Naive B cell (primary cell): ENCODE measurements around the gene ADGRV1. TPM values are rescaled to one million over a fixed set of nuclear protein-coding genes. Genes with fewer than 3 reads are reported as not detected.

Experiments
- ATAC-seq, 2 donors: fragments of 150-1000 bp; cut with Tn5 transposase; 2 replicates each; pipeline ENCODE4 v1.10.0; 2021; ENCODE audit warnings: low read depth in 2 of 2, mild to moderate bottlenecking in 2 of 2, moderate library complexity in 2 of 2
- DNase-seq: peaks from one replicate; pipeline ENCODE4 v3.0.0; 2022
- H3K27ac Mint-ChIP-seq, 6 donors: one replicate each; pipeline ENCODE4 v1.8.0; 2020 to 2022; ENCODE audit warnings: mild to moderate bottlenecking in 6 of 6, mixed read lengths in 6 of 6, moderate library complexity in 5 of 6, inconsistent platforms in 2 of 6
- H3K27me3 Mint-ChIP-seq, 3 donors: one replicate each; pipeline ENCODE4 v1.8.0; 2021 to 2022; ENCODE audit warnings: mixed read lengths in 3 of 3, mild to moderate bottlenecking in 1 of 3
- H3K36me3 Mint-ChIP-seq, 2 donors: one replicate each; pipeline ENCODE4 v1.8.0; 2020 to 2022; ENCODE audit warnings: mixed read lengths in 2 of 2, inconsistent platforms in 1 of 2, mild to moderate bottlenecking in 1 of 2
- H3K4me1 Mint-ChIP-seq, 3 donors: one replicate each; pipeline ENCODE4 v1.8.0; 2020 to 2022; ENCODE audit warnings: mixed read lengths in 3 of 3, inconsistent platforms in 1 of 3, mild to moderate bottlenecking in 1 of 3, moderate library complexity in 1 of 3
- H3K4me3 Mint-ChIP-seq, 8 donors: one replicate each; pipeline ENCODE4 v1.8.0; 2020 to 2022; ENCODE audit warnings: mild to moderate bottlenecking in 8 of 8, mixed read lengths in 8 of 8, moderate library complexity in 8 of 8, inconsistent platforms in 2 of 8
- H3K9me3 Mint-ChIP-seq, 7 donors: one replicate each; pipeline ENCODE4 v1.8.0; 2020 to 2022; ENCODE audit warnings: mixed read lengths in 7 of 7, mild to moderate bottlenecking in 5 of 7, inconsistent platforms in 2 of 7, moderate library complexity in 1 of 7
- polyA plus RNA-seq, 6 donors: library from polyadenylated mRNA; unstranded; fragments of 300-500 nt; fragmentation: Illumina TruSeq; gene quantifications; one replicate each; pipeline ENCODE4 v1.2.3, GENCODE V29; 2021; ENCODE audit warnings: low read depth in 6 of 6

The ADGRV1 gene
- polyA plus RNA-seq, 6 donors from 2014 or later: 0.62 TPM; not detected in 5

DNA sequence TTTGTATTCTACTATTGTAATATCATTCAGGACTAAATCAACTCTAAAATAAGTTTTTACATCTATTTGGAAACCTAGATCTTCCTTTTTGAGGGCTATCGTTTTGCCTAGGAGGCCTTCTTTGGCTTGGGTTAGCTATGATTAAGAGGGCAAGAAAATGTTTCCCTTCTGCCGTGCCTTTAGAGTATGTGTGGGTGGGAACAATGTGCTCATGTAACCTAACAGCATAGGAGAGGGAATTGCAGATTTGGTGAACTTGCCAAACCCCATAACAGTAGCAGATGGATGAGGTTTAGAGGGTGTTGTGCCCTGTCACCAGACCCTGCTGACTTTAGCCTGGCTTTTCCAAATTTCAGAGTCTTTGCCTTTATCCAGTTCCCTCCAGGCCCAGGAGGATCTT, 339.0 kb downstream of the ADGRV1 start:
- no peaks in the 10 kb centered on the region for H3K4me1 Mint-ChIP-seq
- ATAC-seq (no peak), DNase-seq (no peak)
- no peak overlapping the region for H3K4me3 Mint-ChIP-seq
- no peaks in the 10 kb centered on the region for H3K27me3 Mint-ChIP-seq
- H3K9me3 Mint-ChIP-seq: no peaks in the 10 kb centered on the region
- no peaks in the 10 kb centered on the region for H3K36me3 Mint-ChIP-seq
- no peak overlapping the region for H3K27ac Mint-ChIP-seq

GRCh38 chr5:90898326-90899013, 339.9 kb downstream of the ADGRV1 start:
- H3K9me3 Mint-ChIP-seq: no peaks in the 10 kb centered on the region
- H3K4me3 Mint-ChIP-seq: no peak overlapping the region
- H3K27me3 Mint-ChIP-seq: no peaks in the 10 kb centered on the region
- no peak overlapping the region for H3K27ac Mint-ChIP-seq
- no peaks in the 10 kb centered on the region for H3K4me1 Mint-ChIP-seq
- no peaks in the 10 kb centered on the region for H3K36me3 Mint-ChIP-seq
- no peak for ATAC-seq
- no peak for DNase-seq

- H3K27ac Mint-ChIP-seq: no peak overlapping the region
- no peaks in the 10 kb centered on the region for H3K27me3 Mint-ChIP-seq
- no peaks in the 10 kb centered on the region for H3K4me1 Mint-ChIP-seq
Observed at GRCh38 chr5:90899014-90899604, 340.5 kb downstream of the ADGRV1 start.

DNA sequence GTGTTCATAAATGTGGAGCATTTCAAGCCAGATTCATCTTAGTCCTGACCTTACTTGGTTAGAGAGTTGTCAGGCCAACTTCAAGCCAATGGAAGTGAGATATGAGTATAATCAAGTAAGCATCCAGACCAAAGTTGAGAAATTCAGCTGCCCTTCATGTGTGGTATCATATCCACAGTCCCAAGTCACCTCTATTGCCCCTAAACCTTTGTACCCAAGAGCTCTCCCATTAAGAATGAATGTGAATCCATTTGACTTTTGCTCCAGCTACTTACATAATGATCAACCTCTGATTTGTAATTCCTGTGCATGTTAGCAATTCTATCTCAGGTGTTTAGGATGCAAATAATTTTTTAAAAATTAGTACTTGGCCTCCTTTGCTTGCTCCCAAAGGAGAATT, 342.7 kb downstream of the ADGRV1 start:
- no peak for ATAC-seq
- peaks cover 0 to 2% (median 0%) of the 10 kb centered on the region in 7 donors for H3K9me3 Mint-ChIP-seq
- H3K36me3 Mint-ChIP-seq: no peaks in the 10 kb centered on the region
- no peak for DNase-seq
- no peak overlapping the region for H3K4me3 Mint-ChIP-seq
- no peaks in the 10 kb centered on the region for H3K27me3 Mint-ChIP-seq
- no peak overlapping the region for H3K27ac Mint-ChIP-seq
- H3K4me1 Mint-ChIP-seq: no peaks in the 10 kb centered on the region

More at GRCh38 chr5:90899014-90899604, 340.5 kb downstream of the ADGRV1 start:
- ATAC-seq (no peak), DNase-seq (no peak)
- Mint-ChIP-seq H3K9me3 (peaks cover 0 to 2% (median 0%) of the 10 kb centered on the region in 7 donors), H3K4me3 (no peak overlapping the region), H3K36me3 (no peaks in the 10 kb centered on the region)

GRCh38 chr5:90902170-90902569, 343.6 kb downstream of the ADGRV1 start:
- Mint-ChIP-seq H3K4me1 (no peaks in the 10 kb centered on the region), H3K27ac (no peak overlapping the region), H3K36me3 (no peaks in the 10 kb centered on the region), H3K4me3 (no peak overlapping the region), H3K27me3 (peaks cover 0 to 1% (median 0%) of the 10 kb centered on the region in 3 donors), H3K9me3 (peaks cover 0 to 2% (median 0%) of the 10 kb centered on the region in 7 donors)
- DNase-seq: no peak
- ATAC-seq: no peak

DNA sequence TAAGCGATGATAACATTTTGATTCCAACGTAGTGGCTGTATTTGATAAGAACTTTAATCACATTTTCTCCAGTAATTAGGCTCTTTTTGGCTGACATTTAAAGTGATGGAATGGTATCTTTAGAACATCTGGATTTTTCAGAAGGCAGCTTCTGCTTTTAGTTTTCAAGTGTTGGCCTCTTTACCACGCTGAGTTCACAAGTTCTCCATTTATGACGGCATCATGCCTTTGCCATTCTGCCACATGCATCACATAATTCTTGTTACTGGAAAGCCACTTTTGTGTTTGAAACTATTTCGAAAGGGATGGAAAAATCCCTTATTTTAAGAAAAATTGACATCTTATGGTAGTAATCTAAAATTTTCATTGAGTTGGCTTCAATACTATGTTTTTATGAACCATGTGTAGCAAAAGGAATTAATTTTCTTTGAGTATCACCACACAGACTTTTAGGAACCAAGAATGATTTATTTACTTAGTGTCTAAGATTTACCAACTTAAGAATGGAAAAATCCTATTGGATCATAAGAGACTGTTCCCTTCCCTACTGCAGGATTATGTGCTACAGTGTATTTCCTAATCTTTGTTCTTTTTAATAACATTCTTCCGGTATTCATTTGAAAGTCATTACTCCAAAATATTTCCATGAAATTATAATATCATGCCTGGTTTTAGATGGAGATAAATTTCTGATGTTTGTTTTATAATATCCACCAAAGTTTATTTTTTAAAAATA, 344.2 kb downstream of the ADGRV1 start:
- no peak for DNase-seq
- no peak overlapping the region for H3K4me3 Mint-ChIP-seq
- H3K9me3 Mint-ChIP-seq: peaks cover 0 to 4% (median 0%) of the 10 kb centered on the region in 7 donors
- H3K4me1 Mint-ChIP-seq: no peaks in the 10 kb centered on the region
- peaks cover 0 to 7% (median 5%) of the 10 kb centered on the region in 3 donors for H3K27me3 Mint-ChIP-seq
- H3K27ac Mint-ChIP-seq: no peak overlapping the region
- no peak for ATAC-seq
- H3K36me3 Mint-ChIP-seq: no peaks in the 10 kb centered on the region

- no peaks in the 10 kb centered on the region for H3K36me3 Mint-ChIP-seq
- peaks cover 0 to 7% (median 5%) of the 10 kb centered on the region in 3 donors for H3K27me3 Mint-ChIP-seq
- no peaks in the 10 kb centered on the region for H3K4me1 Mint-ChIP-seq
- H3K9me3 Mint-ChIP-seq: peaks cover 0 to 2% (median 0%) of the 10 kb centered on the region in 7 donors
- no peak overlapping the region for H3K4me3 Mint-ChIP-seq
- no peak for ATAC-seq
- no peak for DNase-seq
- H3K27ac Mint-ChIP-seq: no peak overlapping the region
Observed at GRCh38 chr5:90909101-90909503, 350.5 kb downstream of the ADGRV1 start.

- H3K27me3 Mint-ChIP-seq: peaks cover 0 to 7% (median 5%) of the 10 kb centered on the region in 3 donors
- no peak for DNase-seq
- no peaks in the 10 kb centered on the region for H3K36me3 Mint-ChIP-seq
- peaks cover 0 to 2% (median 0%) of the 10 kb centered on the region in 7 donors for H3K9me3 Mint-ChIP-seq
- H3K4me1 Mint-ChIP-seq: no peaks in the 10 kb centered on the region
- no peak overlapping the region for H3K4me3 Mint-ChIP-seq
- no peak for ATAC-seq
- no peak overlapping the region for H3K27ac Mint-ChIP-seq
Observed at GRCh38 chr5:90909940-90910339, 351.3 kb downstream of the ADGRV1 start.

DNA sequence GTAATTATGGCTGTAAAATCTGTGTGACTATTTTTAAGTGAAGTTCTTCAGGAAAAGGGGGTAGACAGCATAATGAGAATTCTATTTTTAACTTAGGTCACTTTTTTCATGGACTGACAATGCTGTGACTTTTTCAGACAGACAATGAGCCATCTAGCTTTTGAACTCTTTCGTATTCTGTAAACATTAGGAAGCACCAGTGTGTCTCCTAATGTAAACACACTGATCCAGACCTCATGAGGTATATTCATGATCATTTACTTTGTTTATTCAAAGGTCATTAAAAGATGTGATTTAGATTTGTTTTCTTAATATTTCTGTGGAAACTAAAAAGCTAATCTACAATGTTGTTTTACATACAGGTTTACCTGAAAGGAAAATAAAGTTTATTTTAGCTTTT, 352.6 kb downstream of the ADGRV1 start:
- DNase-seq: no peak
- Mint-ChIP-seq H3K36me3 (no peaks in the 10 kb centered on the region), H3K9me3 (peaks cover 0 to 2% (median 0%) of the 10 kb centered on the region in 7 donors), H3K27me3 (peaks cover 0 to 7% (median 5%) of the 10 kb centered on the region in 3 donors), H3K4me3 (no peak overlapping the region), H3K27ac (no peak overlapping the region), H3K4me1 (no peaks in the 10 kb centered on the region)
- no peak for ATAC-seq

- ATAC-seq: no peak
- H3K27me3 Mint-ChIP-seq: peaks cover 0 to 3% (median 2%) of the 10 kb centered on the region in 3 donors
- H3K9me3 Mint-ChIP-seq: peaks cover 0 to under 1% (median 0%) of the 10 kb centered on the region in 7 donors
- H3K36me3 Mint-ChIP-seq: no peaks in the 10 kb centered on the region
- H3K27ac Mint-ChIP-seq: no peak overlapping the region
- no peak overlapping the region for H3K4me3 Mint-ChIP-seq
- DNase-seq: no peak
- no peaks in the 10 kb centered on the region for H3K4me1 Mint-ChIP-seq
Observed at GRCh38 chr5:90912476-90912875, 353.9 kb downstream of the ADGRV1 start.

- H3K27ac Mint-ChIP-seq: no peak overlapping the region
- H3K27me3 Mint-ChIP-seq: peaks cover 0 to 7% (median 0%) of the 10 kb centered on the region in 3 donors
- no peaks in the 10 kb centered on the region for H3K9me3 Mint-ChIP-seq
- no peaks in the 10 kb centered on the region for H3K4me1 Mint-ChIP-seq
- DNase-seq: no peak
- no peak for ATAC-seq
- no peaks in the 10 kb centered on the region for H3K36me3 Mint-ChIP-seq
- H3K4me3 Mint-ChIP-seq: no peak overlapping the region
Observed at GRCh38 chr5:90915393-90915792, 356.8 kb downstream of the ADGRV1 start.

- Mint-ChIP-seq H3K27ac (no peak overlapping the region), H3K36me3 (no peaks in the 10 kb centered on the region), H3K4me1 (no peaks in the 10 kb centered on the region), H3K4me3 (no peak overlapping the region), H3K27me3 (peaks cover 0 to 7% (median 0%) of the 10 kb centered on the region in 3 donors), H3K9me3 (no peaks in the 10 kb centered on the region)
- no peak for DNase-seq
- no peak for ATAC-seq
Observed at GRCh38 chr5:90916947-90917800, 358.6 kb downstream of the ADGRV1 start.
